Measurements from ENCODE around the gene MESP1. TPM values are rescaled to one million over a fixed set of nuclear protein-coding genes. Genes with fewer than 3 reads are reported as not detected.

The MESP1 gene
- total RNA-seq, 2 experiments from 2014 or later: 0.22 TPM; not detected in 1

- ChIA-PET POLR2A (no interaction called here), CTCF (no interaction called here)
- H3K36me3 Mint-ChIP-seq (ENCODE audit: low read depth): no peaks in the 10 kb centered on the region
- Histone ChIP-seq H3K4me1 (ENCODE audit: insufficient read depth, low read length) (peaks cover 19% of the 10 kb centered on the region), H3K9me3 (ENCODE audit: control insufficient read depth in 1 of 2, insufficient read depth in 1 of 2, low read length in 2 of 2) (peaks cover 0 to 4% of the 10 kb centered on the region in 2 experiments), H3K36me3 (ENCODE audit: insufficient read depth, low read length) (no peaks in the 10 kb centered on the region), H3K27me3 (ENCODE audit: control insufficient read depth in 1 of 2, insufficient read depth in 2 of 2, low read length in 2 of 2) (peaks cover 13 to 19% of the 10 kb centered on the region in 2 experiments), H3K27ac (ENCODE audit: low read depth in 1 of 2, low read length in 2 of 2) (no peak overlapping the region), H3K4me3 (ENCODE audit: low read length) (no peak overlapping the region)
- no peak for DNase-seq
- no peak for TF ChIP-seq CTCF (IDR thresholded peaks at IDR 0.05)
- H3K27me3 Mint-ChIP-seq: peaks cover 40% of the 10 kb centered on the region
- peak overlapping the region; percentile 35 for H3K4me3 Mint-ChIP-seq
- no peaks in the 10 kb centered on the region for H3K4me1 Mint-ChIP-seq (ENCODE audit: low read depth)
- no peaks in the 10 kb centered on the region for H3K9me3 Mint-ChIP-seq
- H3K27ac Mint-ChIP-seq: no peak overlapping the region
- intact Hi-C loops (cut with DNase I, micrococcal nuclease): no loop called here
- no peak for ATAC-seq (ENCODE audit: poor library complexity)
Observed at GRCh38 chr15:89775815-89776214, 24.8 kb upstream of the MESP1 start.

GRCh38 chr15:89774492-89774891 is 23.4 kb upstream of the MESP1 start:
- Histone ChIP-seq H3K4me1 (ENCODE audit: insufficient read depth, low read length) (peaks cover 13% of the 10 kb centered on the region), H3K27ac (ENCODE audit: low read depth in 1 of 2, low read length in 2 of 2) (no peak overlapping the region), H3K4me3 (ENCODE audit: low read length) (no peak overlapping the region), H3K27me3 (ENCODE audit: control insufficient read depth in 1 of 2, insufficient read depth in 2 of 2, low read length in 2 of 2) (peaks cover 13 to 19% of the 10 kb centered on the region in 2 experiments), H3K9me3 (ENCODE audit: control insufficient read depth in 1 of 2, insufficient read depth in 1 of 2, low read length in 2 of 2) (peaks cover 0 to 4% of the 10 kb centered on the region in 2 experiments), H3K36me3 (ENCODE audit: insufficient read depth, low read length) (no peaks in the 10 kb centered on the region)
- ChIA-PET CTCF (interaction anchor here (1.4 kb wide), 1 partner anchor 14 kb away, joined by 4 read pairs; no protein-coding TSS in a partner anchor), POLR2A (no interaction called here)
- TF ChIP-seq CTCF (IDR thresholded peaks at IDR 0.05): no peak
- H3K27ac Mint-ChIP-seq: no peak overlapping the region
- no peaks in the 10 kb centered on the region for H3K4me1 Mint-ChIP-seq (ENCODE audit: low read depth)
- no peak overlapping the region for H3K4me3 Mint-ChIP-seq
- no peak for DNase-seq
- no peaks in the 10 kb centered on the region for H3K9me3 Mint-ChIP-seq
- H3K27me3 Mint-ChIP-seq: peaks cover 34% of the 10 kb centered on the region
- ATAC-seq (ENCODE audit: poor library complexity): no peak
- H3K36me3 Mint-ChIP-seq (ENCODE audit: low read depth): no peaks in the 10 kb centered on the region
- intact Hi-C loops (cut with DNase I, micrococcal nuclease): no loop called here

GRCh38 chr15:89772932-89773583 is 22.0 kb upstream of the MESP1 start:
- ATAC-seq (ENCODE audit: poor library complexity): peak; percentile 43
- no peak overlapping the region for H3K4me3 Mint-ChIP-seq
- CTCF ChIA-PET: interaction anchor here (1.4 kb wide), 1 partner anchor 12 kb away, joined by 4 read pairs; no protein-coding TSS in a partner anchor
- H3K27me3 Mint-ChIP-seq: peaks cover 21% of the 10 kb centered on the region
- no peaks in the 10 kb centered on the region for H3K4me1 Mint-ChIP-seq (ENCODE audit: low read depth)
- no peak for DNase-seq
- intact Hi-C loops (cut with DNase I, micrococcal nuclease): no loop called here
- Histone ChIP-seq H3K4me1 (ENCODE audit: insufficient read depth, low read length) (peaks cover 13% of the 10 kb centered on the region), H3K9me3 (ENCODE audit: control insufficient read depth in 1 of 2, insufficient read depth in 1 of 2, low read length in 2 of 2) (peaks cover 0 to 4% of the 10 kb centered on the region in 2 experiments), H3K36me3 (ENCODE audit: insufficient read depth, low read length) (no peaks in the 10 kb centered on the region), H3K4me3 (ENCODE audit: low read length) (no peak overlapping the region), H3K27me3 (ENCODE audit: control insufficient read depth in 1 of 2, insufficient read depth in 2 of 2, low read length in 2 of 2) (peaks cover 13 to 19% of the 10 kb centered on the region in 2 experiments), H3K27ac (ENCODE audit: low read depth in 1 of 2, low read length in 2 of 2) (no peak overlapping the region)
- no peak for TF ChIP-seq CTCF (IDR thresholded peaks at IDR 0.05)
- H3K36me3 Mint-ChIP-seq (ENCODE audit: low read depth): no peaks in the 10 kb centered on the region
- POLR2A ChIA-PET: no interaction called here
- no peak overlapping the region for H3K27ac Mint-ChIP-seq
- H3K9me3 Mint-ChIP-seq: no peaks in the 10 kb centered on the region

Measured in CD4-positive, alpha-beta T cell (primary cell).